Activated CD8-positive, alpha-beta memory T cell treated with anti-CD3 and anti-CD28 coated beads, Interleukin-2, amount 50 U/mL, for 24 hours (primary cell): ENCODE measurements around the gene RRBP1.
"Not testable (repeated sequence)": the region's sequence is repeated elsewhere in the genome, so short reads cannot be mapped to it uniquely, and the experiment has no call there.

Experiments
- DNase-seq: peaks from one replicate; pipeline ENCODE4 v3.0.0-alpha.2; 2020; ENCODE audit errors: extremely low read depth

Gene RRBP1

DNA sequence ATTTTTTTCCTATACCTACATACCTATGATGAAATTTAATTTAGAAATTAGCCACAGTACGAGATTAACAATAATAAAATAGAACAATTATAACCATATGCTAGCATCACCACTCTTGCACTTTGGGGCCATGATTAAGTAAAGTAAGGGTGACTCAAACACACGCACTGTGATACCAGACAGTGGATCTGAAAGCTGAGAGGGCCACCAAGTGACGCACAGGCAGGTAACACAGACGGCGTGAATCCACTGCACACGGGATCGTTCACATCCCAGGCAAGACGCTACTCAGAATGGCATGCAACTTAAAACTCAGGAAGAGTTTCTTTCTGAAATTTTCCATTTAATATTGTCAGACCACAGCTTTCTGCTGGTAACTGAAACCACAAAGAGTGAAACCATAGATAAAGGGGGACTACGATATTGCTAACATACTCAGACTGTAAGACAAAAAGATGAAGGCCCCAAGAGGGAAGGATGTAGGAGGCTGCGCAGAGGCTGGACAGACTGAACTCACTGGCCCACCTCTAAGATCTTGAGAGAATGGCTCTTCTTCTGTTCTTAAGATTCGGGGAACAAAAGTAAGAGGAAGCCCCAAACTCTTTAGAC lies 17.9 kb downstream of the RRBP1 start:
- DNase-seq: no peak

DNA sequence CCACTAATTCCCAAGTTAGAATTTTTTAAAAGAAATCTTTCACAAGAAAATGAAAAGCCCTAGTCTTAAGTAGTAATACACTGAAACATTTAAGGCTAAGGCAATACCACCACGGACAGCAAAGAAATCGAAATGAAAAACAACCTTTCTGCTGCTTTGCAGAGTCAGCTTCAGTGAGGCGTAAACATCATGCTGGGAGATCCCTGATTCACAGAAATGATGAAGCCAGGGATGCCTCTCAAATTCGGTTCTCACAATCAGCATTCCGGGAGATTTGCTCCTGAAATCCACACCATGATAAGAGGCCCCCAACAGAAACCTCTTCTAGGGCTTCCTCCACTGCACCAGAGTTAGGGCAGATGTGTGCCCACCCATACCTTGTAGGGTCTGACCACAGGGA lies 18.6 kb downstream of the RRBP1 start:
- no peak for DNase-seq

DNA sequence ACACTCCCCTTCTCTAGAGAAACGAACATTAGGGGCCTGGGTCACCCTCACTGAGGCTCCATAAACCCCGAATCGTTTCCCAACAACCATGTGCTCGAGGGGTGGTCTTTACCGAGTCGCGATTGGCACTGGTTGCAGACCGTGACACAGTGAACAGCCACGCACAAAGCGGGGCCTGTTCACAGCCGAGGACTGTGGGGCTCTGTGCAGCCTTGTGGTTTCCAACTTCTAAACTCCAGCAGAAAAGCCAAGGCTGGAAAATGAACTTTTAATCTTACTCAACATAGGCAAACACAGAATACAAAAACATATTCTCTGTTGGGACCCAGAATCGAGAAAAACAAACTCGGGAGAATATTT lies 19.0 kb downstream of the RRBP1 start:
- DNase-seq: no peak

DNA sequence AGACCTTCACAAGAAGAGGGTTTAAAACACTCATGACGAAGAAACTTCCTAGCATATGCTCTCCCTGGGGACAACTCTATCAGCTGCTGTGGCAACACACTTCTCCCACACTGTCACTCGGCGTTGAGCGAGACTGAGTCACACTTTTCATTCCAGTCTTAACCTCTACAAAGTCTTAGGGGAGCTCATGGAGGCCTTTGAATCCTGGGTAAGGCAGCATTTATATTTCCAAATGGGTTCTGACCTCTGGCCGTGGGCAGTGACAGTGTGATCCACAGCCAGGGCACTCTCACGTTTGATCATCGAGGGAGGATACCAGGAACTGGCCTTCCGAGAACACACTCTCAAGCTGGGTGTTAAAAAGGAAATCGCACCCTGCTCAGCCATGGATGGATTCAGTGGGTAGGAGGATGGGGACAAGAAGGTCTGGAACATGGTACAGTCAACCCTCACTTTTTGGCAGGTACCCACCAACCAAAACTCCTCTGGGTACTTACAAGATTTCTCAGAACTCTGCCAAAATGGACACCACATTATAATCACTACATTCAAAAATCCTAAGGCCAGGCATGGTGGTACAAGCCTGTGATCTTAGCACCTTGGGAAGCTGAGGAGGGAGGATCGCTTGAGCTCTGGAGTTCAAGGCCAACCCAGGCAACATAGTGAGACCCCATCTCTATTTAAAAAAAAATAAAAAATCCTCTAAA lies 19.6 kb downstream of the RRBP1 start:
- no peak for DNase-seq

DNA sequence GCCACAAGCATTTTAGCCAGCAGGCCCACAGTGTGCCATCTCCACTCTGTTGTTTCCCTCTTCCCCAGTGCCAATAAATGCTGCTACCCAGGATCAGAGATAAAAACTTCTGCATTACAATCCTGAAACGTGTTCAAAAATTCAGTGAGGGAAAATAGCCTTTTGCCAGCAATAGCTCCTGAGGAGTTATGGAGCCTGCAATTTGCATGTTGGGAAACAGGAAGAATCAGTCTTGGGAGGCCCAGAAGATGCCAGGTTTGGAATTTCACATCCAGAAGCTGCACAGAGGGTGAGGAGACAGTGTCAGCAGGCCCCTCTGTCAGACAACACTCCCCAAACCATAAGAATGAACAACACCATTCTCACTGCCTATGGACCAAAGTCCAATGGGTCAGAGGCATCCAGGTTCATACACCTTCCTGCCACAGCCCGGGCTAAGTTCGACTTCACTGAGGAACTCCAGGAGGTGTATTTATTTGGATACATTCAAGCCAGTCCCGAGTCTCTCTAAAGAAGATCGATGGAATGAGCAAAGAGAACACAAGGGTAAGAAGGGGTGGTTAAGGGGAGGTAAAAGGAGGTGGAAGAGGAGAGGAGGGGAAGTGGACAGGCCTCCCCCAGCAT lies 20.8 kb downstream of the RRBP1 start:
- DNase-seq: no peak

DNA sequence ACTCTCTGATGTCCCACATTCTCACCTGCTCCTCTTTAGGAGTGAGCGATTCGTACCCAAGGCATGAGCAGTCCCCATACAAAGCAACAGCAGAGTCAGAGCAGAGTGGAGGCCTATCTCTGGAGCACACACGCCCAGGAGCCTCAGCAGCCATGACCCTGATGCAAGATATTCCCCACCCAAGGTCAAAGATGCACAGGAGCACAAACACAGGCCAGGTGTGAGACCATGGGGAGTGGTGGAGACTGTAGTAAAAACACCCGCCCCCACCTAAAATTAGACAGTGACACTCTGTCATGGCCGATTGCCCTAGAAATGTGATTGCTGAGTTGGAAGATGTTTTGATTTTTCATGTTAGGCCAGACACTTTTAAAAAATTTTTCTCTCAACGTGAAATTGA lies 21.4 kb downstream of the RRBP1 start:
- DNase-seq: no peak

DNA sequence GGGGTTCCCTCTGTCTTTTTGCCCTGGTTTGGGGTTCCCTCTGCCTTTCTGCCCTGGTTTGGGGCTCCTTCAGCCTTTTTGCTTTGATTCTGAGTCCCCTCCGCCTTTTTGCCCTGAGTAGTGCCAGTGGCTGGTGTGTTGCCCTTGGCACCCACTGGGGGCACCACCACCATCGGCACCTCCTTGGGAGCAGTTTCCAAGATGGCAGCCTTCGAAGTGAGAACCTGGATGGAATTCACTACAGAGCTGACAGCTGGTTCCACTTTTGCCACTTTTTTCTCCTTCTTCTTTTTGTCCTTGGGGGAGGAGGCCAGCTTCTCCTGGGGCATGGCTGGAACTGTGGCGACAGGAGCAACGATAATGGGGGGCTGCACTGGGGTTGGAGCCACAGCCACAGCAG lies 22.2 kb downstream of the RRBP1 start:
- DNase-seq: no peak

DNA sequence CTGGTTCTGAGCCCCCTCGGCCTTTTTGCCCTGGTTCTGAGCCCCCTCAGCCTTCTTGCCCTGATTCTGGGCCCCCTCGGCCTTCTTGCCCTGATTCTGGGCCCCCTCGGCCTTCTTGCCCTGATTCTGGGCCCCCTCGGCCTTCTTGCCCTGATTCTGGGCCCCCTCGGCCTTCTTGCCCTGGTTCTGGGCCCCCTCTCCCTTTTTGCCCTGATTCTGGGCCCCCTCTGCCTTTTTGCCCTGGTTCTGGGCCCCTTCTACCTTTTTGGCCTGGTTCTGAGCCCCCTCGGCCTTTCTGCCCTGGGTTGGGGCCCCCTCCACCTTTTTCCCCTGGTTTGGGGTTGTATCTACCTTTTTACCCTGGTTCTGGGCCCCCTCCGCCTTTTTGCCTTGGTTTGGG lies 22.7 kb downstream of the RRBP1 start:
- DNase-seq: not testable (repeated sequence)

DNA sequence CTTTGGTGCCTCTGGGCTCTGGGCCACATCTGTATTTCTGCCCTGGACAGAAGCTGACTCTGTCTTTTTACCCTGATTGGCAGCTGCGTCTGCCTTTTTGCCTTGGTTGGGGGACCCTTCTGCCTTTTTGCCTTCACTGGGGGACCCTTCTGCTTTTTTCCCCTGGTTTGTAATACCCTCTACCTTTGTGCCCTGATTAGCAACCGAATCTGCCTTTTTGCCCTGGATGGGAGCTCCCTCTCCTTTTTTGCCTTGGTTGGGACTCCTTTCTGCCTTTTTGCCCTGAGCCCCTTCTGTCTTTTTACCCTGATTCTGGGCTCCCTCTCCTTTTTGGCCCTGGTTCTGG lies 23.4 kb downstream of the RRBP1 start:
- no peak for DNase-seq

DNA sequence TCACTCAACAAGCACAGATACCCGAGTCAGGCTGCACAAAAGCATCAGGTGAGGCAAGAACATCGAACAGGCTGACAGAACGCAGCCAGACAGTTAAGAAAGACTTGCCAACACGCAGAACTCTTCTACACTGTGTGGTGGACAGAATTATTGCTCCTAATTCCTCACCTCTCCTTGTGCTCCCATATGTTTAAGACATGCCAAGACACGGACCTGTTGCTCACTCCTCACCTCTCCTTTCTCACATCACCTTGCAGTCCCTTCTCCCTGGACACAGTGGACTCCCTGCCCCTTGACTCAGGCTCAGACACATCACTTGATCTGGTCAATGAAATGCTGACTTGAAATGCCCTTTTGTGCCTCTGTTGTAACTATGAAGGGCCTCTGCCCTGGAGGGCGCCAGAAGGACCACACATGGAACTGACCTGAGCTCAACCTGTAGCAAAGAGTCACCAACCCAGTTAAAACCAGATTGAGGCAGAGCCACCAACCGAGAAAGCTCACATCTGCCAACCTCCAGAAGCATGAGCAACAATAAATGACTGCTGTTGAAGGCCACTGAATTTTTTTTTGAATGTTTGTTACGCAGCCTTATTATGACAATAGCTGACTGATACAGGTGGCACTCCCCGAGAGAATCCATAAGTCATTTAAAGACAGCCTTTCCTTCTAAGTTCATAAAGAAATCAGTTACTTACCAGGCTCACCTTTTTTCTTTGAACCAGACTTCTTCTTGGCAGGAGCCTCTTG lies 24.0 kb downstream of the RRBP1 start:
- DNase-seq: no peak

DNA sequence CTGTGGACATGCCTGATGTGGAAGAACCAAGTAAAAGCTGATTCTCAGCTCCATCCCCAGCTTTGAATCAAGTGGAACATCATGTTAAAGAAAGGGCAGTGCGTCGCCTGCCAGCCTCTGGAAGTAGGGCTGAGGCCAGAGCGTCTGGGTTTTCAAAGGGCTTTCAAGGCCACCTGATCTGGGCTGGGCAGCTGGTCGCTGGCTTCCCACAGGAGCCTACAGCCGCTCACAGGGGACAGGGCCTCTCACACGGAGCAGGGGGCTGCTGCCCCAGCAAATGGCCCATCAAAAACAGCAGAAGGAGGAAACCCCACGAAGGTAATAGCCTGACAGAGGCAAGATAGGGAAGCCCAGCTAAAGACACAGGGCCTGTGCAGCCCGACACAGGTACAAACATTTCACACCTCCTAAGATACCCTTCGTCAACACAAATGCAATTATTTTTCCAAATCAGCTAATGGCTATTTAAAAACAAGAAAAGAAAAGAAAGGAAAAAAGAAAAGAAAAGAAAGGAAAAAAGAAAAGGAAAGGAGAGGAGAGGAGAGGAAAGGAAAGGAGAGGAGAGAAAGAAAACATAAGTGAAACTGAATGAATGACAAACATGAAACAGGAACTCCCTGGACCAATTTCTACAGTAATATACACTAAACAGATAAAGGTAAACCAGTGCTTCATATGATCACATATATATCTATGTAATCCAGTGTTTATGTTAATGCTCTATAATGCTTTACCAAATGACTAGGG lies 24.8 kb downstream of the RRBP1 start:
- DNase-seq: no peak

DNA sequence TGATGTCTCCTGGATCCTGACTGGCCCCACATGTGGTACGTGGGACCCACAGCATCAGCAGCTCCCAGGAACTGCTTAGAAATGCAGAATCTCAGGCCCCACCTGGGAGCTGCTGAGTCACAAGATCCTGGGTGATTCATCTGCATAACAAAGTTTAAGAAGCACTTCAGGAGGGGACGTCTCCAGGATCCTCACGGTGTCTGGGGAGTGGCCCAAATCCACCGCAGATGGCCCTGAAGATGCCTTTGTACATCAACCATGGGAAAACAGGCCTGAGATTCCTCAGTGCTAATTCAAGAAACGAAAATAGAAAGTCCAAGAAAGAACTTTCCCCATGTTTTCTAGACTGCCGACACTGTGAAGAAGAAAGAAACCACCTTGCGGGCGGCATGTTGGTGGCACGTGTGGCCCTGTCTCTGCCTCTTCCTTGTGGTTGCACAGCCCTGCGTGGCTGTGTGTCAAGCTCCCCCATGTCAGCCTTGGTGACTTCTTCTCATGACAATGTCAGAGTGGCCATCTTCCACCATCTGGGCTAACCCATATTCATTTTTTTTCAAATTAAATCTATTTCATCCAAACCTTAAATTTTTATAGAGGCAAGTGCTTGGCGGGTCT lies 26.1 kb downstream of the RRBP1 start:
- DNase-seq: no peak

DNA sequence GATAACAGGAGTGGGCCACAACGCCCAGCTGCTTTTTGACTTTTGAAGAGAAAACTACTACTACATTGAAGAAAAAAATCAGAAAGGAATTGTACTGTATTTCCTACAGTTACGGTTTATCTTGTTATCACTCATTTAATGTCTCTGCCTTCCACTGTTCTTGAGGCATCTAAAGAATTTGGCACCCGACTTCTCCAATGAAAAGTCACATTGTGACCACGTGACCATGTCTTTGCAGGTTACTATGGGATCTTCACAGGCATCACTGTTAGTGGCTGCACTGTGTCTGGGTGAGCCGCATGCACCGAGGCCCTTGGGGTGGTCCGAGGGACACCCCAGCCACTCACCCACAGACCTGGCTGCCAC lies 26.8 kb downstream of the RRBP1 start:
- DNase-seq: no peak

DNA sequence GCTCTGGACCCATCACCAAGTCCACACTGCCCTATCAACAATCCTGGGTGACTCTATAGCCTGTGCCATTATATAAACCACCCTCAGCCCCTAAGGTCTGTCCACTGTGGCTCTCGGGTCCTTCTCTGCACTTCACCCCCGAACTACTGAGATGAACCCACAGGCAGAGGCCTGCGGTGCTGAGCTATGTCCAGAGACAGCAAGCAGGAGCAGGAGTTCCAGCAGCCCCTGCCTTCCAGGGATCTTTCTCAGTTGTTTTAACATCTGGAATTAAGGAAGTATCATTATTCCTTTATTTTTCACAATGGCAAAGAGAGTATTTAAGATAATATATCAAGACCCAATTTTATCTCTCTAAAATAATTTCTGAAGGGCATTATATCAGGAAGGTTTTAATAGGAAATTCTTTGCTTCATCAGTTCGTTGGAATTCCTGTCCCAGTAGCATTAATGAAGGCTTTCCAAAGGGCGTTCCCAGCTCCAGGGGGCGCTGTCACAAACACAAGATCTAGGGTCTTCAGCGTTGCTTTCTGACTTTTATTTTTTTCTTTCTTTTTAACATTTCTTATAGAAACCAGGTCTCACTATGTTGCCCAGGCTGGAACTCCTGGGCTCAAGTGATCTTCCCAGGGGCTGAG lies 27.3 kb downstream of the RRBP1 start:
- no peak for DNase-seq

DNA sequence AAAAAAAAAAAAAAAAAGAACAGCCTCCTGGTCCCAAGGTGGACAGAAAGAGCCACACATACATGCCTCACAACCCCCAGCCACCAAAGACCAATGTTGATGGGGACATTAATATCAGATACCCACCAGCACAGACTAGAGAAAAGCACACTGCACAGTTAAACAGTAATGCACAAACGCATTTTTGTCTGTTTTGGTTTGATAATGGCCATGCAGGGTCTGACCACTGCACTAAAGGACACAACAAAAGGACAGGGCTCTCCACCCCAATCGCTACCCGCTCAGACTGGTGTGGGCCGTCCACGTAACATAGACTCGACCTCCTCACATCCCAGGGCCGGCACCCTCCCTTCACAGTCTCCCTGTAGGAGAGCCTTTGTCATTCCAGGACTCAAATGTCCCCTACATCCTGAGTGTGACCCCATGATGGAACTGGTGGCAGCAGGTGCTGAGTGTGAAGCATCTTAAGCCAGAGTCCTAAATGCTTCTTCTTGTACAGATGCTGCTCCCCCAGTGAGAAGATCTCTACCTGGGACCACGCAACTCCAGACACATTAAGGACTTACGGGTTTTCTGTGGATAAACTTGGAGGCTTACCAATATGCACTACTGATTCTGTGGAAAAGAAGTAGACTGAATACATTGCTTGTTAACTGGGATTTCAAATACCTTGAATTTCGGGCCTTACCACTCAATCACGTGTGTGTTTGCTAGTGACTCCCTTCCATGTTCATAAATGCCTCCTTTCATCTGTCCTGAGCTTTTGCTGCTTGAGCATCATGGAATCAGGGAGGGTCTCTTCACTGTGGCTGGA lies 28.0 kb downstream of the RRBP1 start:
- DNase-seq: no peak

DNA sequence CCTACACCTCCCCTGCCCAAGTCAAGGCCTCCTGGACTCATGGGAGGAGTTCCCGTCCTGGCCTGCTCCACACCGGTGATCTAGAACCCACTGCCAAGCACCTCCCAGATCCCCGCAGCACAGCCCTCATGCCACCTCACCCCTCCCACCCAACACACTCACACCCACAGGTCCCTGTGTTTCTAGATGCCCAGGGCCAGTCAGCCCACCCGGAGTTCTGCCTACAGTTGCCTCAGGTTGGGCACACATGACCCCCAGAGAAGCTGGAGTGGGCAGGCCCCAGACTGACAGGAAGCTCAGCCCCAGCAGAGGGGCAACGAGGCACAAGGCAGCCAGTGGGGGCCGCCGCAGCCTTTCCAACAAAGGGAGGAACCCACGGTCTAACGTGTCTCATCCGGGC lies 29.6 kb downstream of the RRBP1 start:
- no peak for DNase-seq

DNA sequence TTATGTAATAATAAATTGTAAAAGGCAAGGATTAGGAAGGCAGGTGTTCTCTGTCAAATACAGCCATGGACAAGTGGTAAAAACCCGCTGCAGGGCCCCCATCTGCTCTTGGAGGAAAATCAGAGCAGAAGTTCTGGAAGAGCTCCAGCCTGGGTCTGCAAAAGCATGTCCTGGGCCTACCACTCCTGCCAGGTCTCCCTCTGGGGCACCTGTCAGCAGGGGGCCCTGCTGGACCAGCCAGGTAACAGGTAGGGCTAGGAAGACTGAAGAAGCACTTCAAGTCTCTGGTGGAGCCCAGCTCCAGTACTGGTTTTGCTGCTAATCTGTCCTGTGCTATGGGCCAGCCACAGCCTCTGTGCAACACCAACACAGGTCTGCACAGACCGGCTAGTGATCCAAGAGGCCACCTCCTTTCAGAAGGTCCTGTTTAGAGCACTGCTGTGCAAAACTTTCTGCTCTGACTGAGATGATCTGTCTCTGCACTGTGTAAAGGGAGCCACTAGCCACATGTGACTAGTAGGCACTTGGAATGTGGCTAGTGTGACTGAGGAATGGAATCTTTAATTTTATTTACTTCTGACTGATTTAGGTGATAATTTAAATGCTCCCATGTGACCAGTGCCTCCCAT lies 30.2 kb downstream of the RRBP1 start:
- DNase-seq: no peak

DNA sequence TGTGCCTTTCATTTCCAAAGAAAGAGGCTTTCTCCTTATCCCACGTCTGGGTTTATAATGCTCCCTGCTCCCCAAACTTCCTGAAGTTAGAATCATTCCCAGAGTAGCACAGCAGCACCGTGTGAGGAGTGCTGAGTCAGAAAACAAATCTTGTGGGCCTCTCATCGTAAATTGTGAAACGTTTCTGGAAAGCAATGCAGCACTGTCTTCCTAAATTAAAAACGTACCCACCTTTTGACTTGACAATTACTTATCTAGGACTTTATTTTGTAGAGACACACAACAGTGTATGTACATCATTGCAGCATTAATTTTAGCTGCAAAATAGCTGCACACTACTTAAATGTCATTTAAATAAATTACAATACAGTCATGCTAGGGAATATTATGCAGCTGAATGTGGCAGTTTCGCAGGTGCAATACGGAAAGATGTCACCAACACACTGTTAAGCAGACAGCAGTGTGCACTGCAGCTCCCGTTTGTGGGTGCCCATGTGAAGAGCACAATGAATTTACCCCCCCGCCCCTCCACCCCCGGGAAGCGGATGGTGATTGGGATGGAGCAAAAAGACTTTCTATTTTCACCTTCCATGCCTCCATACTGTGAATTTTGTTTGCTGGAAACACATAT lies 30.8 kb downstream of the RRBP1 start:
- DNase-seq: no peak

DNA sequence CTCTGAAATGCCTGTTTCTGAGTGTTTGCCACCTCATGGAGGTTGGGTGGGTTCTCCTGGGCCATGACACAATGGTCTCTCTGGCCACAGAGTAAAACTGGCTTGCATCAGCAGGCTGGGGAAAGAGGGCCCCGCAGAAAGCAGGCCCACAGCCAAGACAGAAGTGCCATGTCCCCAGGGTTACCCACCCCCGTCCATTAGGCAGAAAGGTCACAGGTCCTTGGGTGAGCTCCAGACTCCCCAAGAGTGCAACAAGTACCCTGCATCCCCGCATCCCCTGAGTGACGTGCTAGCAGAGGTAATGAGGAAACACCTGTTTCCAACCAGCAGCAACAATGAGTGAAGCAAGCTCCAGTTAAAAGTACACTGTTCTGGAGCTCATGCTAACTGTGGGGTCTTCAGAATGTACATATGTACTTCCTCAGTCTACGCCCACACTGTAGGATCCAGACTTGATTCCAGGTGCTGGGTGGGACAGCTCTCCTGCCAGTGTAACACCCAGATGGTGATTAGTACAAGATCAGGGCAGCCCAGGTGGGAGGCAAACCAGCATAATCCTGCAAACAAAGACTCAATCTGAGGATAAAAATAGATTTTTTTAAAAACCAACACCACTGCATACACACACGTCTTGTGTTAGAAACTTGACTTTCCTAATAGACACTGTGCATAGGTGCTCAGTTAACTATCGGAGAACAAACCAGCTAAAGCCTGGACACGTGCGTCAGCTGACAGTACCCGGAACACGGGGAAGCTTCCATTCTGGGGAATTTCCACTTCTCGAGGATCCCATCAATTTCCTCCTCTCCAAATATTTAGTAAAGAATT lies 31.5 kb downstream of the RRBP1 start:
- no peak for DNase-seq
